Duodenal mucosa (tissue), 2 donors: ENCODE data around the gene IMMP2L.
"Not testable (repeated sequence)": the region's sequence is repeated elsewhere in the genome, so short reads cannot be mapped to it uniquely, and the experiment has no call there.

Experiments
- H3K27ac ChIP-seq: one replicate; pipeline ENCODE4 v1.7.0; 2013; ENCODE audit warnings: low read depth, low read length
- H3K27me3 ChIP-seq, 2 donors: one replicate each; pipeline ENCODE4 v1.7.0; 2013; ENCODE audit warnings: low read length in 2 of 2, control low read depth in 1 of 2; ENCODE audit not compliant: insufficient read depth in 2 of 2, control insufficient read depth in 1 of 2
- H3K36me3 ChIP-seq, 2 donors: one replicate each; pipeline ENCODE4 v1.7.0; 2013; ENCODE audit warnings: low read length in 2 of 2, control low read depth in 1 of 2; ENCODE audit not compliant: insufficient read depth in 2 of 2, control insufficient read depth in 1 of 2
- H3K4me1 ChIP-seq, 2 donors: one replicate each; pipeline ENCODE4 v1.7.0; 2013; ENCODE audit warnings: low read length in 2 of 2, control low read depth in 1 of 2; ENCODE audit not compliant: insufficient read depth in 2 of 2, control insufficient read depth in 1 of 2
- H3K4me3 ChIP-seq, 2 donors: one replicate each; pipeline ENCODE4 v1.7.0; 2013; ENCODE audit warnings: low read length in 2 of 2, low read depth in 1 of 2
- H3K9ac ChIP-seq, 2 donors: one replicate each; pipeline ENCODE4 v1.7.0; 2013; ENCODE audit warnings: low read length in 2 of 2, low read depth in 1 of 2
- H3K9me3 ChIP-seq, 2 donors: one replicate each; pipeline ENCODE4 v1.7.0; 2013; ENCODE audit warnings: low read length in 2 of 2, control low read depth in 1 of 2; ENCODE audit not compliant: control insufficient read depth in 1 of 2

IMMP2L gene

GRCh38 chr7:111586711-111587409 lies 24.6 kb upstream of the IMMP2L start:
- Histone ChIP-seq H3K27me3 (no peaks in the 10 kb centered on the region), H3K4me1 (no peaks in the 10 kb centered on the region), H3K36me3 (no peaks in the 10 kb centered on the region), H3K9me3 (no peaks in the 10 kb centered on the region), H3K4me3 (no peak overlapping the region), H3K9ac (no peak overlapping the region), H3K27ac (no peak overlapping the region)

- not testable (repeated sequence) for H3K9me3 ChIP-seq, H3K36me3 ChIP-seq, H3K4me1 ChIP-seq, H3K27me3 ChIP-seq, H3K27ac ChIP-seq, H3K4me3 ChIP-seq, H3K9ac ChIP-seq
These were observed 19.6 kb upstream of the IMMP2L start for GRCh38 chr7:111581784-111582488.

GRCh38 chr7:111581207-111581606 lies 18.9 kb upstream of the IMMP2L start:
- not testable (repeated sequence) for H3K4me1 ChIP-seq, H3K27ac ChIP-seq, H3K27me3 ChIP-seq, H3K9ac ChIP-seq, H3K4me3 ChIP-seq, H3K9me3 ChIP-seq, H3K36me3 ChIP-seq

- H3K4me3 ChIP-seq = no peak overlapping the region
- no peaks in the 10 kb centered on the region for H3K9me3 ChIP-seq
- no peaks in the 10 kb centered on the region for H3K4me1 ChIP-seq
- no peak overlapping the region for H3K9ac ChIP-seq
- no peaks in the 10 kb centered on the region for H3K27me3 ChIP-seq
- no peaks in the 10 kb centered on the region for H3K36me3 ChIP-seq
- no peak overlapping the region for H3K27ac ChIP-seq
These were observed 16.5 kb upstream of the IMMP2L start for GRCh38 chr7:111578754-111579153.

- Histone ChIP-seq H3K4me1 (no peaks in the 10 kb centered on the region), H3K9ac (no peak overlapping the region), H3K9me3 (peaks cover 2 to 7% of the 10 kb centered on the region in 2 donors), H3K4me3 (no peak overlapping the region), H3K36me3 (no peaks in the 10 kb centered on the region), H3K27me3 (no peaks in the 10 kb centered on the region), H3K27ac (no peak overlapping the region)
These were observed 9.4 kb upstream of the IMMP2L start for GRCh38 chr7:111571720-111572119.

GRCh38 chr7:111568870-111569462 lies 6.7 kb upstream of the IMMP2L start:
- Histone ChIP-seq H3K4me1 (no peaks in the 10 kb centered on the region), H3K27me3 (no peaks in the 10 kb centered on the region), H3K9ac (no peak overlapping the region), H3K36me3 (no peaks in the 10 kb centered on the region), H3K27ac (no peak overlapping the region), H3K4me3 (no peak overlapping the region), H3K9me3 (peaks cover 2 to 7% of the 10 kb centered on the region in 2 donors)

GRCh38 chr7:111568419-111568818 lies 6.1 kb upstream of the IMMP2L start:
- H3K27ac ChIP-seq = no peak overlapping the region
- H3K9ac ChIP-seq = no peak overlapping the region

GRCh38 chr7:111564078-111564477 lies 1.8 kb upstream of the IMMP2L start:
- Histone ChIP-seq H3K9me3 (no peaks in the 10 kb centered on the region), H3K4me1 (peaks cover 12 to 15% of the 10 kb centered on the region in 2 donors), H3K27me3 (no peaks in the 10 kb centered on the region), H3K27ac (no peak overlapping the region), H3K9ac (no peak overlapping the region), H3K4me3 (no peak overlapping the region), H3K36me3 (peaks cover 0 to 3% of the 10 kb centered on the region in 2 donors)

More at GRCh38 chr7:111568419-111568818, 6.1 kb upstream of the IMMP2L start:
- Histone ChIP-seq H3K4me3 (no peak overlapping the region), H3K9me3 (peaks cover 2 to 7% of the 10 kb centered on the region in 2 donors), H3K36me3 (no peaks in the 10 kb centered on the region), H3K4me1 (no peaks in the 10 kb centered on the region), H3K27me3 (no peaks in the 10 kb centered on the region)

- peak overlapping the region; percentile 77 to 92 for H3K4me3 ChIP-seq
- no peaks in the 10 kb centered on the region for H3K9me3 ChIP-seq
- no peaks in the 10 kb centered on the region for H3K27me3 ChIP-seq
- no peak overlapping the region for H3K27ac ChIP-seq
- H3K4me1 ChIP-seq = peaks cover 12 to 15% of the 10 kb centered on the region in 2 donors
- H3K36me3 ChIP-seq = peaks cover 0 to 3% of the 10 kb centered on the region in 2 donors
- H3K9ac ChIP-seq = peak overlapping the region; percentile 63 to 74
These were observed 713 bp downstream of the IMMP2L start for GRCh38 chr7:111561654-111561903.

GRCh38 chr7:111560773-111561653 lies 1.3 kb downstream of the IMMP2L start:
- Histone ChIP-seq H3K9me3 (no peaks in the 10 kb centered on the region), H3K27ac (no peak overlapping the region), H3K9ac (peak overlapping the region; percentile 63 to 74), H3K4me1 (peaks cover 12 to 15% of the 10 kb centered on the region in 2 donors), H3K36me3 (peaks cover 0 to 3% of the 10 kb centered on the region in 2 donors), H3K4me3 (peak overlapping the region; percentile 77 to 92), H3K27me3 (no peaks in the 10 kb centered on the region)
